Stimulated activated CD8-positive, alpha-beta memory T cell treated with anti-CD3 and anti-CD28 coated beads, Interleukin-15, amount 100 ng/mL, for 1 hour (primary cell): ENCODE measurements around the gene NPFF.
"Not testable (repeated sequence)": the region's sequence is repeated elsewhere in the genome, so short reads cannot be mapped to it uniquely, and the experiment has no call there.

Experiments
- DNase-seq: peaks from one replicate; pipeline ENCODE4 v3.0.0-alpha.2; 2020; ENCODE audit warnings: low read depth

Gene NPFF

DNA sequence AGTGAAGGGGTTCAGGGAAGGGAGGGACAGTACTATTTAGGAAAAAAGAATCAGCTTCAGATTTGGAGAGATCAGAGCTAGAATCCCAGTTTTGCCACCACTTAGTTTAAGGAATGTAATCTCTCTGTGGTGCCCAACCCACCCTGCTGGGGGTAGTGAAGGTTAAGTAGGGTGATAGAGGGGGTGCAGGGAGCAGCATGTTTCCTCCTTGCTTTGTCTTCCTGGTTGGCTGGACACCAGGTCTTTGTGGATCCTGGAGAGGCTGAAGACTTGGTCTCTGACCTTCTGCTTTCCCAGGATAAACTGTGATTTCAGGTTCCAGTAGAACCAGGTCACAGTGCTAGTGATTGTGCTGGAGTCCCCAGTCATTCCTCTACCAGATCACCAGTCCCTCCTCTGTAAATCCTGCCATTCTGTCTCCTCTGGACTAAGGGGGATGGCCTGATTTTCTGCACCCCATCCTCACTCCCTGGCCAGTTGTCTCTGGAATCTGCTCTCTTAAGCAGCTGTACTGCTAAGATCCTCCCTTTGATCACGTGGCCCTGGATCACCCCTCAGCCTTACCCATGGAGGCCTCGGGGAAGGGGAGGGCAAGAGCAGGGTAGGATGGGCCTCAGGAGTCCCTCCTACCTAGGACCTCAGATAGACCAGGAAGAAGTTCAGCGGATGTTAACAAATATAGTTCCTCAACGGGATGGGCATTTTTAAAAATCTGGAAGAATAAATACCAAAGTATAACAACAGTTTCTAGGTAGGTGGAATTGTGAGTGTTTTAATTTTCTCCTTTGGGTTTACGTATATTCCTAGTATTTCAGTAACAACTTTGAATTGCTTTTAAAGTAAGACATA lies 11.2 kb downstream of the NPFF start:
- no peak for DNase-seq

DNA sequence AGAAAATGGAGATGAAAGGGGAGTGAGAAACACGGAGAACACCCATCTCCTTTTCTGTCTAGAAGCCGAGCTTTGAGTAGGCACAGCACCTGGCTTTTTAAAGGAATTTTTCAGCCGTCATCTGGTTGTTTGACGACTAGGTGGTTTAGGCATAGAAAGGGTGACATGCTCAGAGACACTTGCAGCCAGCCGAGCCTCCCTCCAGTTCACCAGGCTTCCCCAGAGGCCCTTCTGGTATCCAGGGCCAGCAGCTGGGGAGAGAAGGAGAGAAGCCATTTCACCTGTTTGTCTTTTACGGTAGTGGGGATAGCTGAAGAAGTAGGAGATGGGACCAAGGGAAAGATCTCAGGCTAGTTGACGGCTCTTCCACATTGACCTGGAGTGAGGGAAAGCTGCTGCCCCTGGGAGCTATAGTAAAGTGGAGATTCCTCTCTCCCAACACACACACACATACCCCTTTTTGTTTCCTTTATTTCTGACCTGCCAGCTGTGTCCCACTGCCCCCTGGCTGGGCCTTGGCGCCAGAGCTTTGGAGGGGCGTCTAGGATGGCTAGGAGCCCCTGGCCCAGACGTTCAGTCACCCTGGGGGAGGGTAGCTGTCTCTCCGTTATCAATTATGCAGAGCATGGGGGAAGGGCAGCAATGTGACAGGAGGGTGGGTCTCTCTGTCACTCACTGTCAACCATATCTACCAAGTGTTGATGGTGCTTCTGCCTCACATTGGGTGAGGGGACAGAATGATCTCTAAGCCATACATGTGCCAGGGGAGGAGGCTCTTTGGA lies 13.5 kb downstream of the NPFF start:
- no peak for DNase-seq

DNA sequence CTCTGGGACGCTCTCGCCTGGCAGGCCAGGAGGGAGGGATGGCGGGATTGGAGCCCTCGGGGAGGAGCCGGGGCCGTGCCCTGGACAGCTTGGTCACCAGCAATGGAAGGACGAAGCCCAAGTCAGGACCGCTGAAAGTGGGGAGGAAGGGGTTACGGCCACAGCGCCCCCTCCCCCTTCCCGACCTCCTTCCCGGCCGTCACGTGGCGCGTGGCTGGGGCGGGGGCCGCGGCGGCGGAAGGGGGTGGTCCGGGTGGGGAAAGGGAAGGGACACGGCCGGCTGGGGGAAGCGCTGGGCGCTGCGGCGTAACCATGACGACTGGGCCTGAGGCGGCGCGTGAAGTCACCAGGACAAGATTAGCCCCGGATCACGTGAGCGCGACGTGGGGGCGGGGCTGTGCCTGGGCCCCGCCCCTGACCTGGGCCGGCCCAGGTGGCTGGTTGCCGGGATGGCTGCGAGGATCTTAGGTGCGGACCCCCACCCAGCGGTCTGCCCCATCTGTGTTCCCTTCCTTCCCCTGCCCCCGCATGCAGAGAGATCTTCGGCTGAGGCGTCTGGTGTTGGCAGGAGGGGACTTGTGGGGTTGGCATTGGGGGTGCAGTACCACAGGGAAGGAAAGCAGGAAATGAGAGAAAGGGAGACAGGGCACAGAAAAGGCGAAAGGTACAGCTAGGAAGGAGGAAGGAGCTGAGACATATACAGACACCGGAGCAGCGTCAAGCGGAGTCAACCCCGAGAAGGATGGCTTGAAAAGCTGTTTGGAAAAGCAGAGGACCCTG lies 14.3 kb downstream of the NPFF start:
- DNase-seq: peak; percentile 66

DNA sequence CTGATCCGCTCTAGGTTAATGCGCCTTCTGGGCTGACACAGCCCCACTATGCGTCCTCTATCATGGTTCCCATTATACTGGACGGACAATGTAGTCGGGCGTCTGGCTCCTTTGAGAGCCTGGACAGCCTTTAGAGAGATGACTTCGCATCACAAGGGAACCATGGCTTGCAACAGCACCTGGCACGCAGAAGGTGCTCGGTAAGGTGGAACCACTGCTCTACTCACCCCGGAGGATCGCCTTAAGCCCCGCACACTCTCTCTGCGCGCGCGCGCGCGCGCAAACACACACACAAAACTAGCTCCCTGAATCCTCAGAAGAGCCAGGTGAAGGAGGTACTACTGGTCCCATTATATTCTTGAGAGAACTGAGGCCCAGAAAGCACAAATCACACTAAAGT lies 15.1 kb downstream of the NPFF start:
- DNase-seq: no peak

DNA sequence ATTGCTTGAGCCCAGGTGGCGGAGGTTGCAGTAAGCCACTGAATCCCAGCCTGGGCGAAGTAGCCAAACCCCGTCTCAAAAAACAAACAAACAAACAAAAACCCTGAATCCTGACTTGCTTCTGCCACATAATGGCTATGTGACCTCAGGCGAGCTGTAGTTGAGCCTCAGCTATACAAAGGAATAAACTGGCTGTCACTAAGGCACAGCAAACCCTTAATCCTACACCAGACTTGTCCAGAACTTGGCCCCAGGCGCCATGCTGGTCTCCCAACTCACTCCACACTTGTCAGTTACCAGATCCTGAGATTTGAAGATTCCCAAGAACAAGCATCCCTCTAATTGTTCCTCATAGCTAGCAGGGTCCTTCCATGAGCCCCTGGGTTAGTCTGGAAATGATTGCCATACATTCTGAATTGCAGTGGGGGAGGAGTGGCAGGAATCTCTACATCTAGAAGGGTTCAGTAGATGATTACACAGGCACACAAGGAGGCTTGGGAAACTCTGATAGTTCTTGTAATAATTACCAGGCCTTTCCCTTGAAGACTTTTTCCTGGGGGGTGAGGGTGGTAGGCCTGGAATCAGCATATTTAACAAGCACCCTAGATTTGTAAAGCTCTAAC lies 17.9 kb downstream of the NPFF start:
- DNase-seq: no peak

DNA sequence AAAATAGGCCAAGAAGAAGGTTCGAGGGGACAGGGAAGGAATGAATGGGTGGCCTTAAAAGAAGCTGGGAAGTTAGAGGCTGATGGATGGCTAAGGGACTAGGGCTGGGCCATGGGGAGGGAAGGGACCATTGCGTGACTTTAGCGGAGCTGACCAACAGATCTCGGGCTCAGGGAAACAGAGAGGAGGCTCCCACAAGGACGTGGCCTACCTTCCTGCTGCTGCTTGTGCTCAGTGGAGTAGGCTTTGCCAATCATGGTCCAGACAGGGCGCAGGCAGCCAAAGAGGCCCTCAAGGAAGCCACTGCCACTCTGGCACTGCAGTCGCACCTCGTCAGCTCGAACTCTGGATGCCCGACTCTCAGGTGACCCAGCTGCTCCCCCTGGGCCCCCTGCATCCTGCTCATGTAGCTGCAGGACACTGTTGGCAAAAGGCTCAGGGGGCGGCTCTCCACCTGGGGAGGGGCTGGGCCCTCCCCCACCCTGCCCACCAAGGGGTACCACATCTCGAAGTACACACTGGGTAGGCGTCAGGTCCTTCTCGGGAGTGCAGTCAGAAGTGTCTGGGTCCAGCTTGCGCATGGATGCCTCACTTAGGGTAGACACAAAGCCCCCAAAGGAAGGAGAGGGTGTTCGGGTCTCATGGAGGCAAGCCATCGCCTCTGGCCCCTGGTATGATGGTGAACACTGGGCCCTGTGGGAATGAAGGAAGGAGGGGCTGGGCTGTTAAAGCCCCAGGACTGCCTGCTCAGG lies 20.4 kb downstream of the NPFF start:
- DNase-seq: no peak

DNA sequence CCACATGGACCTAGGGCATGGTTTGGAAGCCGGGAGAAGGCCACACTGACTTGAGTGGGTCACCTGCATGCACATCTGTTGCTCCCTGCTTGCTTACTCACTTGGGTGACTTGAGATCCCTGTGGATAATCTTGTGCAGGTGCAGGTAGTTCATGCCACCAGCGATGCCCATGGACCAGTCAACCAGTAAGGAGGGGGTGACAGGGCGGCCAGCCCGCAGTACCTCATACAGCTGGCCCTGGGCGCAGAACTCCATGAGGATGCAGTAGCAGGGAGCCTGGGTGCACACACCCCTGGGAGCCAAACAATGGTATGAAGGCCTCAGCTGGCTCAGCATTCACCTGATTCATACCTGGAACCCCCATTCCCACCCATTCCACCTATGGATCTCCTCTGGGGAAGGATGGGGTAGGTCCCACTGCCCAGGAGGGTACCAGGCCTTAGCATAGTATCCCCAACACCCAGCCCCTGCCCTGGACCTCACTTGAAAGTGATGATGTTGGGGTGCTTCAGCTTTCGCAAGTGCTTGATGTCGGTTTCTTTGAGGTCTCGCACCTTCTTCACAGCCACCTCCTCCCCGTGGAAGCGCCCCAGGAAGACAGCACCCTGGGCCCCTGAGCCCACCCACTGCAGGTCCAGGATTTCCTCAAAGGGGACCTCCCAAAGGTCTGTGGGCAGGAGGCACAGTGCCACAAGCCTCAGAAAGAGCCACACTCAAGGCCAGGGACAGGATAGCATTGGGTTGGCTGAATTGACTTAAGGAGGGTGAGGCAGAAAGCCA lies 21.1 kb downstream of the NPFF start:
- no peak for DNase-seq

DNA sequence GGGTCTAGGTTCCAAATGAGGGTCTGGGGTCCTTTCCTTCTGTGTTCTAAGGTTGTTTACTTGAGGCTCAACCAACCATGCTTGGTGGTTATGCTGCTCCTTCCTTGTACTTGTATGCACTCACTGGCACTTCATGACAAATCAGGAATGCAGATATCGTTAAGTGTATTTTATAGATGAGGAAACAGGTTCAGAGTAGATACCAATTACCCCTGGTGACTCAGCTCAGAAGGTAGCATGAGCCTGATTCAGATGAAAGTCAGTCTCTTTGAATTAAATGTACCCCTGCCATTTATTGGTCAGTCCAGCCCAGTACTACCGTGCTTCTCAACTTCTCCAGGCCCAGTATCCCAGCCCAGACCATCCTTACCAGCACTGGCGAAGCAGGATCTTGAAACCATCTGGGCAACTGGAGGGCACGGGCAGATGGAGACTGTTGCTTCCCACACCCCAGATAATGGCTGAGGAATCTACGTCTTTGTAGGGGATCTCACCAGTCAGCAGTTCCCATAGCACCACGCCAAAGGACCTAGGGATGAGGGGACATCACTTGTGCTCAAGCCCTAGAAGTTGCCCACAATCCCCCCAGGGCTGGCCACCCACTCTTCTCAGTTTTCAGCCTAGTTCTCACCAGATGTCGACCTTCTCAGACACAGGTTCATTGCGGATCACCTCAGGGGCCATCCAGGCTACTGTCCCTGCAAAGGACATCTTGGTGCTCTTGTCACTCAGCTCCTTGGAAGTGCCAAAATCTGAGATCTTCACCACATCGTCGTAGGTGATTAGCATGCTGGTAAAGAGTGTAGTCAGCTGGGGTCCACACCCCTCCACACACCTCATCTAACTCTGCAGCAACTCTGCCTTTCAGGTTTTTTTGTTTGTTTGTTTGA lies 22.4 kb downstream of the NPFF start:
- DNase-seq: no peak

DNA sequence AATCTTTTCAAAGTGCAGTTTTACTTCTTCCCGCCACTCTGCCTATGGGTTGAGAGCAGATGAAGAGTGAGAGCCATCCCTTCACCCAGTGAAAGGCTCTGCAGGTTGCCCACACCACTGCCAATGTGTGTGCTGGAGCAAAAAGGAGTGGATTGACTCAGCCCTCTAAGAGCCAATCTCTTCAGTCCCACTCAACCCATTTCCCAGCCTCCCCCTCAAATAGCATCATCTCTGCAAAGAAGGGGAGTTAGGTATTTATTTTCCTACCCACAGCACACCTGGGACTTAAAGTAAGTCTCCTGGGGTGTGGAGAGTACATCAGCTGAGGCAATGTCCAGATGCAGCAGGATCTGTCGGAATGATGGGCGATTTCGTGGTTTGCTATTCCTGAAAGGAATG lies 23.3 kb downstream of the NPFF start:
- DNase-seq: no peak

DNA sequence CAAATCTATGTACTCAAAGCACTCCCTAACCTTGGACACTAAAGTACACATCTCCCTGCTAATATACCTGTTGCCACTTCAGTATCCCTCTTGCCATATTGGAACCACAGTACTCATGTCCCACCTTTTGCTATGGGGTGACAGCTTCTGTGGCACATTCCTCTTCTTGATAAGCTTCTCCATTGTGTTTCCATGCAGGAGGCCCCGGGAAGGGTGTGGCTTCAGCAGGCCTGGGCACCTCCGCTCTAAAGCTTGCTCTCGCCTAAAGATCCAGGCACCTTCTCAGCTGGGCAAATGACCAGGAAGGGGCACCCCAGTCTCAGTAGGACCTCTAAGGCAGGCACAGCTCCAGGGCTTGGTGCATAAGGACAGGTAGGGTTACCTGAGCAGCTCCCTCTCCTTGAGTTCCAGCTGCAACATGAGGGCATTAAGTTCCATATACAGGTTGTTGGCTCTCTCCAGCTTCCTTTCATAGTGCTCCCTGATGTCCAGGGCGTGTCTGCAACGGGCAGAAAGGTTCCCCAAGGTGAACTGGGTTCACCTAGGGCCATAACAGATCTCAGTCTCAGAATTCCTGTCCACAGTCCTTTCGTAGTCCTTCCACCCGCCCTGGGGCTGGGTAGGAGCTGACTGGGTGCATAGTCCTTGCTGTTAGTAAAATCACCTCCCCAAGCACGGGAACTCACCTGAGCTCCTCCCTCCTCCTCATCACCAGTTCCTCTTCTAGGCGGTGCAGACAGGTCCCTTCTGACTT lies 23.9 kb downstream of the NPFF start:
- no peak for DNase-seq

DNA sequence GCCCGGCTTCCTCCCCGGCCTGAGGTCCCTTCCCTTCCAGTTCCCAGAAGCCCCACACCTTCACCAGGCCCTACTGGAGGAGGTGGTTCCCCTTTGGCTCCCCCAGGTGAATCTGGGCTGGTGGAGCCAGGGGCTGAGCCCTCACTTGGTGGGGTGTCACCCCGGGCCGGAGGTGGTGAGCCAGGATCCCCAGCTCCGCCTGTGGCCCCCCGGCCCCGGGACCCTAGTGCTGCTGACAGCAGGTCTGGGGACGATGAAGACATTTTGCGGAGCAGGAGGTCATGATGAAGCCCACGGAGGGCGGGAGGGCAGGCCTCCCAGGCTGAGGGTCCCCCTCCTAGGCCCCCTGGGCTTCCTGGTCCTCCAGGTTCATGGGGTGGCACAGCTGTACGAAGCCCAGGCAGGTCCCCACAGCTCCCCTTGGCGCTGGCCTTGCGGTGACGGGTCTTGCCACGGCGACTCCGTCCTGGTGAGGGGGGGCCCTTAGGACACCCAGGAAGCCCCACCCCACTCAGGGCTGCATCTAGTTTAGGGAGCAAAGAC lies 24.6 kb downstream of the NPFF start:
- DNase-seq: no peak

DNA sequence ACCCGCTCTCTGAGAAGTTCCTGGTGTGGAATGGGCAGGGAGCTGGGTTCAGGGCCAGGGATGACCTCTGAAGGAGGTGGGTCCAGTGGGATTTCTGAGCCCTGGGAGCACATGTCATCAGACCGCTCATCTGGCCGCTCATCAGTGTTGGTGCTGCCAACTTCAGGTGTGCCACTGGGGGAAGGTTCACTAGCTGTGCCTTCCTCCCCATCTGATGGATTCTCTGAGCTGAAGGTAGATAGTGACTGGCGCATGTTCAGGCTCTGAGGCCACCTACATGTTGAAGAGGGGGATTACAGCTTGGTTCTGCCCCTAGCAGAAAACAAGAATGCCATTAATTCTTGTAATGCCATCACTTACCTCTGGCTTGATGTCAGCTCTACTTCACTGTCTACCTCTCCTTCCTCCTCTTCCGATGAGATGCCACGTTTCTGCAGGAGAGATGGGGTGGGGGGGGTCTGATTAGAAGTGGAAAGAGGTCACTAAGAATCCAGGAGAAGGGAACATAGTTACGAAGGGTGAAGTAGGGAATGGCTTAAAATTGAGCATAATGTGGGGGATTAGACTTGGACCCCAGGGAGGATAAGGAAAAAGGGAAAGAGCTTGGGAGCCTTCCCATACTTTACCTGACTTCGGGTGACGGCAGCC lies 25.2 kb downstream of the NPFF start:
- no peak for DNase-seq

DNA sequence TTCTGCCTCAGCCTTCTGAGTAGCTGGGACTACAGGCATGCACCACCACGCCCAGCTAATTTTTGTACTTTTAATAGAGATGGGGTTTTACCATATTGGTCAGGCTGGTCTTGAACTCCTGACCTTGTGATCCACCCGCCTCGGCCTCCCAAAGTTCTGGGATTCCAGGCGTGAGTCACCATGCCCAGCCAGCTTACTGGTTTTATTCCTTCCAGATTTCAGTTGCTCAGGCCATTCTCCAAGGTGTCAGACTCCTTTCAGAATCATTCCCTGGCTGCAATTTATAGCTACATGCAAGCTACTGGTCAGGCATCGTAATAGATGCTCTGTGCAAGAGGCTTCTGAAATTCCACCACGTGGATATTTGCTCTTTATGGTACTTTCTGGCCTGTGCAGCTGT lies 25.8 kb downstream of the NPFF start:
- not testable (repeated sequence) for DNase-seq

DNA sequence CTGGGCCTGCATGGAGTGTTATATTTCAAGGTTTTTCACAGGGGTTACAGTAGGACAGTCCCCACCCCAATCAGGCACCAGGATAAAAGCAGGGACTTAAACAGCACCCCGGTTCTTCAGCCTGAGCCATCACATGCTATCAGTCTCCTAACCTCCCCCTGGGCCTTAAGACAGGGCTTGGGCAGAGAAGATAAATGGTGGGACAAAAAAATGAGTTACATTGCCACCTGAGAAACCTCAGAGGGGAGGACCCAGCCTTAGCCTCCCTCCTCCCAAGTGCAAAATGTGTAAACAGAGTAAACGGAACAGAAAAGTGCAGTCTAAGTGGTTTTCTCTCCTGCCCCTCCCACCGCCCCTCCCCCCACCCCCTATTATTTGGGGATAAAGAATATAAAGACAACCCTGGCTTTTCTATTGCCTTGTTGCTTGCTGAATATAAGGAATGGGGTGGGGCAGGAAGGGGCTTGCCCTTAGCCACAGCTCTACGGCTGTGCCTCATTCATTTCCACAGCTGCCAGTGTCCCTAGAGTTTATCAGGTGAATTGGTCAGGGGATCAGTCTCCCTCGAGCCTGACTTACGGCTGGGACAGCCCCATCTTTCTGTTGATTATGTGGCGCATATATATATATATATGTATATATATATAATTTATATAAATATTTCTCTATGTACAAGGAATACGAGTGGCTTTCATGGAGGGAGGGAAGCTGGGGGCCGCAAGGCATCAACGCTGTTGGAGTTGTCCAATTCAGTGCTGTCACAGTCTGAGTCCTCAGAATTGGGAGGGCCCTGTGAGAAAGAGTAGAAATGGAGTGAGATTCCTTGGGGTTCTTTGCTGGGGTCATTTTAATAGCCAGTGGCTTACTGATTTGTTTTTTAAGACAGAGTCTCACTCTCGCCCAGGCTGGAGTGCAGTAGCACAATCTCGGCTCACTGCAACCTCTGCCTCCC lies 26.5 kb downstream of the NPFF start:
- DNase-seq: no peak

DNA sequence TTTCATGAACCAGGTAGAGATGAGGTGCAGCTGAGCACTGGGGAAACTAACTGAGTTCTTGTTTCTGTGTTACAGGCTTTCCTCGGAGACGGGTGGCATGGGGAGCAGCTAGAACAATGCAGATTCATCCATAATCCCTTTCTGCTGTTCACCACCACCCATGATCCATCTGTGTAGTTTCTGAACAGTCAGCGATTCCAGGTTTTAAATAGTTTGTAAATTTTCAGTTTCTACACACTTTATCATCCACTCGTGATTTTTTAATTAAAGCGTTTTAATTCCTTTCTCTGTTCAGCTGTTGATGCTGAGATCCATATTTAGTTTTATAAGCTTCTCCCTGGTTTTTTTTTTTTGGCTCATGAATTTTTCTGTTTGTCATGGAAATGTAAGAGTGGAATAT lies 28.0 kb downstream of the NPFF start:
- no peak for DNase-seq

DNA sequence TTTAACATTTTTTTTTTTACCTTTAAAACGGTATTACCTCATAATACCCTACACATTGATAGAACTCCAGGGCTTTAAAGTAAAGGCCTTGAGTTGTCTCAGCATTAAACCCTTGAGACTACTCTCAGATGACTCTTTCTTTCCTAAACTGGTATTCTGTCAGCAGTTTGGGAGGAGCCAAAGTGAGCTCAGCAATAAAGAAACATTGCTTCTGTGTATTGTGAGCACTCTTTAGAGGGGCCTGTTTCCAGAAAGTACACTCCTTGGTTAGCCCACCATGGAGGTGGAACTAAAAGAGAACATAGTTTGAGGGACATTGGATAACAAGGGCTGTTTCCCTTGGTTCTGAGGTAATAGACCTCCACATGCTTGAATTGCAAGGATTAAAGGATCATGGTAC lies 28.4 kb downstream of the NPFF start:
- DNase-seq: no peak

DNA sequence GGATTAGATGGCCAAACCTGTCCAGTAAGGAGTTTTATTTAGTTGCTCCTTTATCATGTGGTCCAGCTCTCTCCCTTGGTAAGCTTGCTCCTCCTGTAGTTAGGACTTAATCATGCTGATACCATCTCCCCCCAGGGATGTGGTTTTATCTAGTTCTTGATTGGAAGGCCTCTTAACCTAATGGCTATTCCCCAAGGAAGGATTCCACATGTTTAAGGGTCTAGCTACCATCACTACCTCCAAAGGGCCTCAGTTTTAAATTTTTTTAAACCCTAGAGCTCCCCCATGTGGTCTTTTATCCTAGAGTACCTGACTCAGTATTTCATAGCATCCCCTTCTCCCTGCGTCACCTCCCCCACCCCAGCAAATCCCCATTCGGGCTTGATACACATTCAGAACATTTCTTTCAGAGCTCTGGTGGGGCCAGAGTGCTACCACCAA lies 30.5 kb downstream of the NPFF start:
- no peak for DNase-seq
